ENCODE results near the gene METTL16.

GRCh38 chr17:2372681-2373080 lies 139.0 kb downstream of the METTL16 start:
- TF ChIP-seq CTCF (IDR thresholded peaks at IDR 0.05; ENCODE audit: insufficient read depth, low read length, poor library complexity, severe bottlenecking) (no peak), EZH2phosphoT487 (conservative IDR thresholded peaks at IDR 0.05; ENCODE audit: low read length) (no peak)
